GM08714 (cell line): Measurements from ENCODE around the gene RAB31.
"Not testable (repeated sequence)": the region's sequence is repeated elsewhere in the genome, so short reads cannot be mapped to it uniquely, and the experiment has no call there.

Experiments used
- H3K4me3 ChIP-seq: fragments of 200-500 bp; sonication (Bioruptor generic); 2 replicates; pipeline ENCODE4 v1.5.1; 2014; ENCODE audit warnings: mild to moderate bottlenecking, low read length, inconsistent platforms
- ZNF274 ChIP-seq: IDR thresholded peaks from 2 replicates; pipeline ENCODE4 v1.6.1; 2012; ENCODE audit warnings: mild to moderate bottlenecking, low read depth, low read length

The RAB31 gene

GRCh38 chr18:9760641-9761040, 52.5 kb downstream of the RAB31 start:
- no peak for TF ChIP-seq ZNF274
- H3K4me3 ChIP-seq: no peak overlapping the region

- H3K4me3 ChIP-seq: no peak overlapping the region
- no peak for TF ChIP-seq ZNF274
Observed at GRCh38 chr18:9762526-9762925, 54.4 kb downstream of the RAB31 start.

DNA sequence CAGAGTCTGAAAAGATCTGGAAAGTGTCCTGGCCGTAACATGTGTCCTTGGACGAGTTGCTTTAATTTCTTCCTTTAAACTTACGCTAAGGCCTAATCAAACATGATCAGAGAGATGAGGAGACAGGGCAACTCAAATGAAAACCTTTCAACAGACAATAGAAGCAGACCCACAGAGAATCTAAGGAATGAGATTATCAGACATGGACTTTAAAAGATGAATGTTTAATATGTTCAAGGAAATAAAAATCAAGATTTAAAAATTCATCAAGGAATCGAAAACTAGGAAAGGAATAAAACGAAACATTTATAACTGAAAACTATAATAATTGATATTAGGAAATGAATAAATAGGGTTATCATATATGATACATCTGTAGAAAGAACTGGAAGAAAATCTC, 55.1 kb downstream of the RAB31 start:
- TF ChIP-seq ZNF274: no peak

GRCh38 chr18:9764011-9764481, 55.9 kb downstream of the RAB31 start:
- no peak overlapping the region for H3K4me3 ChIP-seq
- TF ChIP-seq ZNF274: no peak

More for the DNA sequence above, 55.1 kb downstream of the RAB31 start:
- H3K4me3 ChIP-seq: no peak overlapping the region

- no peak for TF ChIP-seq ZNF274
Observed at GRCh38 chr18:9765501-9765900, 57.4 kb downstream of the RAB31 start.

GRCh38 chr18:9766076-9766481, 58.0 kb downstream of the RAB31 start:
- no peak overlapping the region for H3K4me3 ChIP-seq
- TF ChIP-seq ZNF274: no peak

More at GRCh38 chr18:9765501-9765900, 57.4 kb downstream of the RAB31 start:
- H3K4me3 ChIP-seq: no peak overlapping the region

DNA sequence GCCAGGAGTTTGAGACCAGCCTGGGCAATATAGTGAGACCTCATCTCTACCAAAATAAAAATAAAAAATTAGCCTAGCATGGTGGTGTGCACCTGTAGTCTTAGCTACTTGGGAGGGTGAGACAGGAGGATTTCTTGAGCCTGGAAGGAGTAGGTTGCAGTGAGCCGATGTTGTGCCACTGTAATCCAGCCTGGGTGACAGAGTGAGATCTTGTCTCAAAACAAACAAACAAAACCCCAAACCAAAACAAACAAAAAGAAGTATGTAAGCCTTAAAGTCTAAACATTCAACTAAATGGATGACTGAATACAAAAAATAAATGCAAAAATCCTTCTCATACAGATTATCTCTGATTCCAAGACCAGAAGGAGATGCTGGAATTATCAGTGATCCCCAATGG, 58.6 kb downstream of the RAB31 start:
- no peak overlapping the region for H3K4me3 ChIP-seq
- no peak for TF ChIP-seq ZNF274

GRCh38 chr18:9768071-9768691, 60.1 kb downstream of the RAB31 start:
- not testable (repeated sequence) for H3K4me3 ChIP-seq

GRCh38 chr18:9770111-9770510, 62.0 kb downstream of the RAB31 start:
- H3K4me3 ChIP-seq: not testable (repeated sequence)

- TF ChIP-seq ZNF274: no peak
- no peak overlapping the region for H3K4me3 ChIP-seq
Observed at GRCh38 chr18:9771261-9771976, 63.3 kb downstream of the RAB31 start.

DNA sequence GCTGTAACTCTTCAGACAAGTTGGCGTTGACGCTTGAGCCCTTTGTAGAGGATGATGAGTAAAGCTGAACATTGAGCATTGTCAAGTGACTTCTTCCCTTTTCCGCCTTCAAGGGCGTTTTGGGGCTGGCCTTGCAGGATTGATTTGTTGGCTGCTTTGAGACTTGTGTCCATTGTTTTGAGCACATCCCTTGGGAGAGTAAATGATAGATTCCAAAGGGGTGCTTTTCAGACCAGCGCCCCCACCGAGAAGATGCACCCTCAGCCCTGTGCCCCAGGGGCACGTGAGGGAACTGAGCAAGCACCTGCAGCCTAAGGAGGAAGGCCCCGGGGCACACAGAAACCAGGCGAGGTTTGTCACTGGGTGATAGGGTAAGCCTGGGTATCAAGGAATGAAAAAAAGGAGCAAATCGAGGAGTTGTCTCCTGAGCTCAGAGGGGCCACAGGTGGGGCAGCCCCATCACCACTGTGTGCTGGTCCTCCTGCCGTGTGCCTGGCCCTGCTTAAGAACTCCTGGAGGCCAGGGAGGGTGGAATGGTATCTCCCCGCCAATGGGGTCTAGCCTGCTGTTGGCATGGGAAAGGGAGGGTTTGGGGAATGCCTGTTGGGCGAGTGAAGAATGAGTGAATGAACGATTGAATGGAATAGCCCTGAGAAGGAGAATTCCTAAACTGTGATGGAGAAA, 64.0 kb downstream of the RAB31 start:
- H3K4me3 ChIP-seq: no peak overlapping the region
- TF ChIP-seq ZNF274: no peak

- no peak overlapping the region for H3K4me3 ChIP-seq
- TF ChIP-seq ZNF274: no peak
Observed at GRCh38 chr18:9772847-9773677, 65.0 kb downstream of the RAB31 start.

- no peak for TF ChIP-seq ZNF274
- H3K4me3 ChIP-seq: no peak overlapping the region
Observed at GRCh38 chr18:9774150-9774549, 66.0 kb downstream of the RAB31 start.

GRCh38 chr18:9775178-9775577, 67.1 kb downstream of the RAB31 start:
- TF ChIP-seq ZNF274: no peak
- no peak overlapping the region for H3K4me3 ChIP-seq

DNA sequence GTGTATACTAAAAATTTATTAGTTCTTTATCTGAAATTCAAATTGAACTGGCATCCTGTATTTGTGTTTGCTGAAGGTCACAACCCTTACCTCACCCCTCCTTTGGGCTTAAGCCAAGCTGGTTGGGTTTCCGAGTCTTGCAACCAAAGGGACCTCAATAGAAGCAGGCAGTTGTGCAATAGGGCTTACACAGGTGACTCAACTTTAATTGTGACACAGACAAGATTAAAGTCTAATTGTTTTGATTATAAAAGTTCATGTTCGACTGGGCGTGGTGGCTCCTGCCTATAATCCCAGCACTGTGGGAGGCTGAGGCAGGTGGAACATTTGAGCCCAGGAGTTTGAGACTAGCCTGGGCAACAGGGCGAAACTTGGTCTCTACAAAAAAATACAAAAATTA, 71.5 kb downstream of the RAB31 start:
- H3K4me3 ChIP-seq: no peak overlapping the region
- TF ChIP-seq ZNF274: no peak
